Thyroid gland (tissue), 4 donors: ENCODE measurements around the gene TIMP4.

Experiments
- POLR2A ChIP-seq, 2 donors: fragments of 450-650 bp; IDR thresholded peaks; one replicate each; pipeline ENCODE4 v1.6.1; 2017; ENCODE audit warnings: antibody characterized with exemption in 2 of 2, mild to moderate bottlenecking in 2 of 2, moderate library complexity in 1 of 2
- TF ChIP-seq, protein P1 (sequence below), 6 experiments: fragments of 200-600 bp in 3 of 6; fragments of 450-650 bp in 3 of 6; sonication (generic) in 3 of 6; IDR thresholded peaks; one replicate each; pipeline ENCODE4 v1.5.1; 2016 to 2019; ENCODE audit warnings: antibody characterized with exemption in 6 of 6, mild to moderate bottlenecking in 2 of 6, inconsistent platforms in 1 of 6, moderate library complexity in 1 of 6

DNA sequence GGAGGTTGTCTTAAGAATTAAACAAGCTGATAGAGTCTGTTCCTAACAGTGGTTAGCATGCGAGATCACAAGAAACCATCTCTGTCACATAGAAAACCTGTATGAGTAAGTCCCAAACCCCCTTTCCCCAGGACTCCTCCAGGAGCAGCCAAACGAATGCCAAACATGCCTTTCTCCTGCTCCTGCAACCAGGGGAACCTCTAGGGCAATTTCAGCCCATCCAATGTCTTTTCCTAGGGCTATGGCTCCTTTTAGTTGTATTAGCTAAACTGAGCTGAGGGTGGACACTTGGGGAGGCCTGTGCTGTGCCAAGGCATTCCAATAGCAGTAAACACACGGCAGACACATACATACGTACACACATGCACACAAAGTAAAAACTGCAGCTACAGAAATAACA, 36.5 kb upstream of the TIMP4 start:
- TF ChIP-seq, protein P1, sequence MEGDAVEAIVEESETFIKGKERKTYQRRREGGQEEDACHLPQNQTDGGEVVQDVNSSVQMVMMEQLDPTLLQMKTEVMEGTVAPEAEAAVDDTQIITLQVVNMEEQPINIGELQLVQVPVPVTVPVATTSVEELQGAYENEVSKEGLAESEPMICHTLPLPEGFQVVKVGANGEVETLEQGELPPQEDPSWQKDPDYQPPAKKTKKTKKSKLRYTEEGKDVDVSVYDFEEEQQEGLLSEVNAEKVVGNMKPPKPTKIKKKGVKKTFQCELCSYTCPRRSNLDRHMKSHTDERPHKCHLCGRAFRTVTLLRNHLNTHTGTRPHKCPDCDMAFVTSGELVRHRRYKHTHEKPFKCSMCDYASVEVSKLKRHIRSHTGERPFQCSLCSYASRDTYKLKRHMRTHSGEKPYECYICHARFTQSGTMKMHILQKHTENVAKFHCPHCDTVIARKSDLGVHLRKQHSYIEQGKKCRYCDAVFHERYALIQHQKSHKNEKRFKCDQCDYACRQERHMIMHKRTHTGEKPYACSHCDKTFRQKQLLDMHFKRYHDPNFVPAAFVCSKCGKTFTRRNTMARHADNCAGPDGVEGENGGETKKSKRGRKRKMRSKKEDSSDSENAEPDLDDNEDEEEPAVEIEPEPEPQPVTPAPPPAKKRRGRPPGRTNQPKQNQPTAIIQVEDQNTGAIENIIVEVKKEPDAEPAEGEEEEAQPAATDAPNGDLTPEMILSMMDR (IDR thresholded peaks at IDR 0.05), result no peak
- no peak for TF ChIP-seq POLR2A (IDR thresholded peaks at IDR 0.05)
